Keratinocyte (primary cell): ENCODE measurements around the gene POR. TPM values are rescaled to one million over a fixed set of nuclear protein-coding genes. Genes with fewer than 3 reads are reported as not detected.

Experiments
- DNase-seq: peaks from one replicate; pipeline ENCODE4 v3.0.0-alpha.2; 2011; ENCODE audit warnings: low read depth, missing footprints, low spot score
- FAIRE-seq: peaks from 2 replicates; lab custom pipeline; 2011; peaks lifted over from hg19 to GRCh38; lab: Jason Lieb, UNC
- H2AFZ ChIP-seq: 2 replicates; pipeline ENCODE4 v1.6.0; 2012; ENCODE audit warnings: low read length, control low read depth, inconsistent platforms; ENCODE audit not compliant: control insufficient read depth
- H3K27ac ChIP-seq: 2 replicates; pipeline ENCODE4 v1.5.1; 2011; ENCODE audit warnings: low read length; ENCODE audit not compliant: control insufficient read depth, insufficient read depth
- H3K27me3 ChIP-seq: 3 replicates; pipeline ENCODE4 v1.6.0; 2011; ENCODE audit warnings: low read length; ENCODE audit not compliant: control insufficient read depth, insufficient read depth; ENCODE audit errors: extremely low read depth
- H3K36me3 ChIP-seq, 2 experiments: 2 replicates in 1 of 2; 3 replicates in 1 of 2; pipeline ENCODE4 v1.5.1; 2011; ENCODE audit warnings: low read length in 2 of 2, mild to moderate bottlenecking in 1 of 2; ENCODE audit not compliant: control insufficient read depth in 2 of 2, insufficient read depth in 2 of 2; ENCODE audit errors: extremely low read depth in 1 of 2
- H3K4me1 ChIP-seq: 3 replicates; pipeline ENCODE4 v1.5.1; 2011; ENCODE audit warnings: low read length; ENCODE audit not compliant: control insufficient read depth, insufficient read depth; ENCODE audit errors: extremely low read depth
- H3K4me2 ChIP-seq: 3 replicates; pipeline ENCODE4 v1.6.0; 2011; ENCODE audit warnings: low read depth, low read length; ENCODE audit not compliant: control insufficient read depth, insufficient read depth; ENCODE audit errors: extremely low read depth
- H3K4me3 ChIP-seq, 3 experiments: fragments of 200-600 bp in 1 of 3; sonication (generic) in 1 of 3; 2 replicates in 2 of 3; 3 replicates in 1 of 3; pipeline ENCODE4 v1.5.1; 2011 to 2016; ENCODE audit warnings: low read length in 3 of 3, mild to moderate bottlenecking in 3 of 3, control low read depth in 2 of 3, inconsistent platforms in 1 of 3, low read depth in 1 of 3, mixed read lengths in 1 of 3, mixed run types in 1 of 3, moderate library complexity in 1 of 3; ENCODE audit not compliant: control insufficient read depth in 2 of 3, insufficient read depth in 2 of 3; ENCODE audit errors: extremely low read depth in 1 of 3
- H3K79me2 ChIP-seq: 2 replicates; pipeline ENCODE4 v1.6.0; 2012; ENCODE audit warnings: low read length; ENCODE audit not compliant: control insufficient read depth, insufficient read depth
- H3K9ac ChIP-seq: 3 replicates; pipeline ENCODE4 v1.6.0; 2011; ENCODE audit warnings: low read length; ENCODE audit not compliant: control insufficient read depth, insufficient read depth; ENCODE audit errors: extremely low read depth
- H3K9me1 ChIP-seq: 3 replicates; pipeline ENCODE4 v1.6.0; 2011; ENCODE audit warnings: low read length; ENCODE audit not compliant: control insufficient read depth, insufficient read depth; ENCODE audit errors: extremely low read depth
- H3K9me3 ChIP-seq: 2 replicates; pipeline ENCODE4 v1.5.1; 2012; ENCODE audit warnings: low read depth, low read length; ENCODE audit not compliant: control insufficient read depth
- H4K20me1 ChIP-seq: 3 replicates; pipeline ENCODE4 v1.6.0; 2011; ENCODE audit warnings: low read length; ENCODE audit not compliant: control insufficient read depth, insufficient read depth; ENCODE audit errors: extremely low read depth
- CTCF ChIP-seq, 3 experiments: IDR thresholded peaks in 1 of 3; conservative IDR thresholded peaks in 1 of 3; optimal IDR thresholded peaks in 1 of 3; 2 replicates in 2 of 3; 3 replicates in 1 of 3; pipeline versions ENCODE3 to v1.5.1; 2011; ENCODE audit warnings: low read length in 3 of 3, mild to moderate bottlenecking in 3 of 3, moderate library complexity in 2 of 3, control low read depth in 1 of 3, inconsistent platforms in 1 of 3; ENCODE audit not compliant: insufficient read depth in 2 of 3; ENCODE audit errors: extremely low read depth in 1 of 3
- EZH2 ChIP-seq: IDR thresholded peaks from one replicate; pipeline ENCODE4 v1.6.1; 2012; ENCODE audit warnings: inconsistent platforms, mild to moderate bottlenecking, low read length, moderate library complexity
- dilution Hi-C: fragments of 300-500 bp; cut with MboI; formaldehyde crosslinking; loops from one replicate; pipeline ENCODE4 v1.7.0; 2020; ENCODE audit warnings: low sequenced_read_pairs; ENCODE audit not compliant: extremely low pct_ligation_motif_present
- polyA plus RNA-seq, 5 experiments: library from polyadenylated mRNA; depleted of rRNA in 3 of 5; stranded (reverse) in 3 of 5; stranded (forward) in 1 of 5; unstranded in 1 of 5; fragments of >200 nt; gene quantifications; 1 replicate in 1 of 5; 2 replicates in 3 of 5; 3 replicates in 1 of 5; pipeline versions ENCODE4 v1.2.1 to v1.2.3, GENCODE V29; 2011 to 2012; ENCODE audit warnings: missing spikeins in 2 of 5, low read depth in 1 of 5, low replicate concordance in 1 of 5

POR gene
- polyA plus RNA-seq, 1 donor (not counting 4 experiments of a cell fraction or from before 2014, with no cell fraction given), result 28.6 TPM

DNA sequence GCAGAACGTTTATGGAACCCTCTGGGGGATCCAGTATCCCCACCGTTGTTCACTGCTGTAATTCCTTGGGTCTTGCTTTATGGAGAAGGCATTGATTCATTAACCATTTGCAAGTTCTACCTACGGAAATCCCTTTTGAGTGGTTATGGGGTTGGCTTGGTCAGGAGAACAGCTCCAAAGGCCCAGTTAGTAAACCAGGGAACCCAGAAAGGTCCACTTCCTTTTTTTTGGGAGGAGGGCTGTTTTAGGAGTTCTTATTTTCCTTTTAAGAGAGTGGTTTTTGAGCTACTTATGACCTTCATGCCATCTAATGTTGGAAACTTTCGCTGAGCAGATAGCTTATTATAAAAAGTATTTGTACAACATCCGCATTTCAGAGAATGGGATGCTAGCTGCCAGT lies 1.3 kb downstream of the POR start:
- peak overlapping the region; percentile 97 for H3K4me2 ChIP-seq
- peaks cover 13% of the 10 kb centered on the region for H3K4me1 ChIP-seq
- peaks cover 44% of the 10 kb centered on the region for H3K79me2 ChIP-seq
- H2AFZ ChIP-seq, result no peak overlapping the region
- peak overlapping the region; percentile 90 for H3K9ac ChIP-seq
- H3K9me1 ChIP-seq, result no peaks in the 10 kb centered on the region
- no peak for DNase-seq
- TF ChIP-seq EZH2, result no peak
- no peak for TF ChIP-seq CTCF (optimal IDR thresholded peaks at IDR 0.05 in 1 of 3, IDR thresholded peaks at IDR 0.05 in 1 of 3, conservative IDR thresholded peaks at IDR 0.05 in 1 of 3; ENCODE audit: extremely low read depth in 1 of 3, insufficient read depth in 2 of 3, low read length in 3 of 3)
- peak overlapping the region in 2 of 3 experiments; percentile 94 to 96 for H3K4me3 ChIP-seq
- no peaks in the 10 kb centered on the region for H3K27me3 ChIP-seq
- H3K9me3 ChIP-seq, result no peaks in the 10 kb centered on the region
- dilution Hi-C loops, result no loop called here
- peaks cover 7% of the 10 kb centered on the region for H4K20me1 ChIP-seq
- no peaks in the 10 kb centered on the region for H3K36me3 ChIP-seq
- H3K27ac ChIP-seq, result peak overlapping the region; percentile 20
- FAIRE-seq, result no peak

DNA sequence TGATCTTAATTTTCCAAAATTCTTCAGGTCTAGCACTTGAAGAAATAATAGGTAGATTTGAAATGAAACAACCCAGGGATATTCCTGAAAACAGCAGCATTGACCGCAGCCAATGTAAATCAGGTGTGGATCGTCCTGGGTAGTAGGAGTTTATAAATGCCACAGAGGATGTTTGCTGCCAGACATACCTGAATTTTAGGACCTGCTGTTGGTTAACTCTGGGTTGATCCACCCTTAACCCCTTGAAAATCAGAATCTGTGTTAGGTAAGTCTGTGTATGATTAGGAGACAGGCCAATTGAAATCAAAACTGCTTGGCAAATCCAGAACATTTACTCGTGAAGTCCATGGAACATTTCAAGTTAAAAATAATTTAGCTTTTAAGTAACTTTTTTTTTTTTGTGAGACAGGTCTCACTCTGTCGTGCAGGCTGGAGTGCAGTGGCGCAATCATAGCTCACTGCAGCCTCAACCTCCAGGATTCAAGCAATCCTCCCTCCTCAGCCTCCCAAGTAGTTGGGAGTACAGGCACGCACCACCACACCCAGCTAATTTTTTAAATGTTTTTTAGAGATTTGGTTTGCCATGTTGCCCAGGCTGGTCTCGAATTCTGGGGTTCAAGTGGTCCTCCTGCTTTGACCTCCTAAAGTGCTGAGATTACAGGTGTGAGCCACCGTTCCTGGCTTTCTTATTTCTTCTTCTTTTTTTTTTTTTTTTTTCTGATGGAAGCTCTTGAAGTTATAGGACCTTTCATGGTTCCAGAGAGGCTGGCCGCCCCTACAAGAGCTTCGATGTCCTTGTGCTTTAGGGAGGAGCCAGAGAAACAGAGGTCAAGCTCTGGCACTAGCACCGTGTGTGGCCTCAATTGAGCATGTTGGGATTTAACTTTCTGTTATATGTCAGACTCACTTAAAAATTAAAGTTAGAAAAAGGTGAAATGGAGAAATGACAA lies 2.0 kb downstream of the POR start:
- Histone ChIP-seq H3K79me2 (peaks cover 50% of the 10 kb centered on the region), H3K4me1 (peaks cover 13% of the 10 kb centered on the region), H3K9me3 (no peaks in the 10 kb centered on the region), H3K9me1 (no peaks in the 10 kb centered on the region), H3K9ac (no peak overlapping the region), H3K27ac (no peak overlapping the region), H2AFZ (no peak overlapping the region), H3K36me3 (peaks cover 0 to 2% of the 10 kb centered on the region in 2 experiments), H3K27me3 (no peaks in the 10 kb centered on the region), H4K20me1 (peaks cover 7% of the 10 kb centered on the region), H3K4me3 (no peak overlapping the region), H3K4me2 (peak overlapping the region; percentile 43)
- dilution Hi-C loops, result no loop called here
- DNase-seq (no peak), FAIRE-seq (no peak)
- TF ChIP-seq EZH2 (no peak), CTCF (optimal IDR thresholded peaks at IDR 0.05 in 1 of 3, IDR thresholded peaks at IDR 0.05 in 1 of 3, conservative IDR thresholded peaks at IDR 0.05 in 1 of 3; ENCODE audit: extremely low read depth in 1 of 3, insufficient read depth in 2 of 3, low read length in 3 of 3) (no peak)
